Right lobe of liver (tissue), 6 donors: ENCODE measurements around the gene TGOLN2. TPM values are rescaled to one million over a fixed set of nuclear protein-coding genes. Genes with fewer than 3 reads are reported as not detected.

Source experiments
- ATAC-seq, 4 donors: fragments of 200-7000 bp; cut with Tn5 transposase; one replicate each; pipeline ENCODE4 v1.9.1; 2020; ENCODE audit warnings: mild to moderate bottlenecking in 4 of 4, moderate library complexity in 4 of 4
- DNase-seq, 3 donors: peaks; one replicate each; pipeline ENCODE4 v3.0.0-alpha.2; 2020
- H3K27ac ChIP-seq, 3 donors: fragments of 200-600 bp; one replicate each; pipeline ENCODE4 v1.8.0; 2022
- H3K27me3 ChIP-seq, 2 donors: fragments of 200-600 bp; one replicate each; pipeline ENCODE4 v1.8.0; 2022
- H3K36me3 ChIP-seq, 4 donors: fragments of 200-600 bp; sonication (generic) in 1 of 4; one replicate each; pipeline versions ENCODE4 v1.5.1 to v1.8.0; 2017 to 2022; ENCODE audit warnings: control low read depth in 1 of 4
- H3K4me1 ChIP-seq, 4 donors: fragments of 200-600 bp; sonication (generic) in 1 of 4; one replicate each; pipeline versions ENCODE4 v1.5.1 to v1.8.0; 2017 to 2022; ENCODE audit warnings: control low read depth in 1 of 4
- H3K4me3 ChIP-seq, 3 donors: fragments of 200-600 bp; one replicate each; pipeline ENCODE4 v1.8.0; 2022
- H3K9me3 ChIP-seq, 4 donors: fragments of 200-600 bp; sonication (generic) in 1 of 4; one replicate each; pipeline versions ENCODE4 v1.5.1 to v1.8.0; 2017 to 2022; ENCODE audit warnings: control low read depth in 1 of 4
- POLR2A ChIP-seq: fragments of 450-650 bp; IDR thresholded peaks from one replicate; pipeline ENCODE4 v1.6.1; 2017; ENCODE audit warnings: antibody characterized with exemption, mild to moderate bottlenecking
- WGBS: methylation state at CpG from one replicate; pipeline ENCODE4 v1.1.6; 2018; ENCODE audit warnings: low coverage, low lambda C conversion rate; ENCODE audit not compliant: insufficient coverage; ENCODE audit errors: missing lambda C conversion rate; 5-methylcytosine and 5-hydroxymethylcytosine counted together
- intact Hi-C, 2 donors: fragments of 100-400 bp; cut with DNase I; formaldehyde crosslinking; loops; one replicate each; pipeline versions ENCODE4 v1.11.2 to v1.14.1; 2022
- total RNA-seq, 6 experiments: library from RNA; depleted of rRNA in 2 of 6; stranded (reverse); fragments of >200 nt in 2 of 6; fragmentation: NEBNext Ultra II Directional in 3 of 6; extraction: Animal tissue kit (Norgen Biotek cat#: 25700) in 3 of 6; gene quantifications; one replicate each; pipeline versions ENCODE4 v1.1.0 to v1.2.4, GENCODE V29; 2016 to 2023
- TF ChIP-seq, protein P1 (sequence below), 4 donors: fragments of 200-600 bp in 3 of 4; fragments of 450-650 bp in 1 of 4; IDR thresholded peaks; one replicate each; pipeline versions ENCODE4 v1.5.1 to v1.8.0; 2016 to 2022; ENCODE audit warnings: antibody characterized with exemption in 4 of 4, mild to moderate bottlenecking in 2 of 4
- donor health status: DM: no; HTN: yes; CAD: no.
- donor health status: DM: no; HTN: no; CAD: no.
- donor health status: DM: no; HTN: no; CAD: no.
- donor health status: DM: no; HTN: yes; CAD: no.
- donor health status: DM: no; HTN: yes; CAD: no.

TGOLN2 gene
- total RNA-seq, 6 experiments from 2014 or later: 85.7 to 153 (median 121) TPM

DNA sequence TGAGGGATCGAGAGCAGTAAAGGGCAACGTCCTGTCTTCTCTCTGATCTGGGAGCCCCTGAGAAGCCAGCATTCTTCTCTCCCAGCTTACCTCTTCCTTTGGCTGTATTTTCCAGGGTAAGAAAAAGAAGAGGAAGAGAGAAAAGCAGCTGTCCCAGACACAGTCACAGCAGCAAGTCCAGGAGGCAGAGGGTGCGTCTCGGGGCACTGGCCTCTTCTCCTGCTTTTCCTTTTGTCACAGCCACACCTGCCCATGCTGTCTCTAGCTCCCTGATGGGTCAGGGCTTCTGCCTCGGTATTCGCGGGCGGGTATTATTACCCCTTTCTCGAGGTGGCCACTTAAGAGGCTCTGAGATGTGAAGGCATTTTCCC, 20.3 kb downstream of the TGOLN2 start:
- Histone ChIP-seq H3K36me3 (no peaks in the 10 kb centered on the region), H3K4me3 (peak overlapping the region in 2 of 3 donors; percentile 15 to 22), H3K9me3 (no peaks in the 10 kb centered on the region), H3K27me3 (no peaks in the 10 kb centered on the region), H3K4me1 (peaks cover 0 to 33% (median 15%) of the 10 kb centered on the region in 4 donors), H3K27ac (peak overlapping the region; percentile 71 to 86 (median 80))
- DNase-seq: no peak
- 59% methylated on average over 7 of the region's 9 CpGs for WGBS
- intact Hi-C loops: no loop called here
- no peak for TF ChIP-seq POLR2A
- TF ChIP-seq, protein P1, sequence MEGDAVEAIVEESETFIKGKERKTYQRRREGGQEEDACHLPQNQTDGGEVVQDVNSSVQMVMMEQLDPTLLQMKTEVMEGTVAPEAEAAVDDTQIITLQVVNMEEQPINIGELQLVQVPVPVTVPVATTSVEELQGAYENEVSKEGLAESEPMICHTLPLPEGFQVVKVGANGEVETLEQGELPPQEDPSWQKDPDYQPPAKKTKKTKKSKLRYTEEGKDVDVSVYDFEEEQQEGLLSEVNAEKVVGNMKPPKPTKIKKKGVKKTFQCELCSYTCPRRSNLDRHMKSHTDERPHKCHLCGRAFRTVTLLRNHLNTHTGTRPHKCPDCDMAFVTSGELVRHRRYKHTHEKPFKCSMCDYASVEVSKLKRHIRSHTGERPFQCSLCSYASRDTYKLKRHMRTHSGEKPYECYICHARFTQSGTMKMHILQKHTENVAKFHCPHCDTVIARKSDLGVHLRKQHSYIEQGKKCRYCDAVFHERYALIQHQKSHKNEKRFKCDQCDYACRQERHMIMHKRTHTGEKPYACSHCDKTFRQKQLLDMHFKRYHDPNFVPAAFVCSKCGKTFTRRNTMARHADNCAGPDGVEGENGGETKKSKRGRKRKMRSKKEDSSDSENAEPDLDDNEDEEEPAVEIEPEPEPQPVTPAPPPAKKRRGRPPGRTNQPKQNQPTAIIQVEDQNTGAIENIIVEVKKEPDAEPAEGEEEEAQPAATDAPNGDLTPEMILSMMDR (IDR thresholded peaks at IDR 0.05): no peak
- ATAC-seq: peak in 1 of 4 donors; percentile 1

DNA sequence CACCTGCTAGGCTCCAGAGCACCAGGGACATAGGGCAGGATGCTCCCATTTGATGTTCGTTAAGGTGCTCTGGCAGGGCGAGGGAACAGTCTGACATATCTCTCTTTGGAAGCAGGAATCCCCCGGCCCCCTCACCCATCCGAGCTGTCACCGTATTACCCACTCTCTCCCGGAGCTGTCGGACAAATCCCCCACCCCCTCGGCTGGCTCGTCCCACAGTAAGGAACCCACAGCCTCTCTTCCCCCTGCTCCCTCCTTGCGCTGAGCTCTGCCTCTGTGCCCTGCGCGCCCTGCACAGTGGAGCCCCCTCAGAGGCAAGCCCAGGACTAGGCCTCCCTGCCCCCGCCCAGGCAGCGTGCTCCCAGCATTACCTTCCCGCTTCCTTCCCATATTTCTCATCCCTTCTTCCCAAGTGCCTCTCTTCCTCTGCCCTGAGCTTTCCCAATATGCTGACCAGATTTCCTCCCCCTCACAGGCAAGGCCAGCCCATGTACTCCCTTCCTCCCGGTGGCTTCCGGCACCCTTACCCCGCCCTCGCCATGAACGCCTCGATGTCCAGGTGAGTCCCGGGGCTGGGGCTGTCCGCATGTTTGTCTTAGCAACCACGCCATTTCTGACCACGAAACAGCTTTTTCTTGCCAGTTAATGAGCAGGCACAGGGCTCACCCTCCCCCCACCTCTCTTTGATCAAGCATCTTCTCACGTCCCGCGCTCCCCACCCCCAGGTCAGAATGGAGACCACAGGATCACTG, 23.8 kb downstream of the TGOLN2 start:
- WGBS: 90% methylated on average over 4 of the region's 28 CpGs
- H3K9me3 ChIP-seq: no peaks in the 10 kb centered on the region
- intact Hi-C loops: no loop called here
- H3K27ac ChIP-seq: no peak overlapping the region
- no peak overlapping the region for H3K4me3 ChIP-seq
- H3K27me3 ChIP-seq: no peaks in the 10 kb centered on the region
- DNase-seq: no peak
- H3K36me3 ChIP-seq: no peaks in the 10 kb centered on the region
- H3K4me1 ChIP-seq: peaks cover 0 to 24% (median 10%) of the 10 kb centered on the region in 4 donors
- TF ChIP-seq POLR2A: no peak
- TF ChIP-seq, protein P1 (IDR thresholded peaks at IDR 0.05): no peak
- ATAC-seq: no peak

DNA sequence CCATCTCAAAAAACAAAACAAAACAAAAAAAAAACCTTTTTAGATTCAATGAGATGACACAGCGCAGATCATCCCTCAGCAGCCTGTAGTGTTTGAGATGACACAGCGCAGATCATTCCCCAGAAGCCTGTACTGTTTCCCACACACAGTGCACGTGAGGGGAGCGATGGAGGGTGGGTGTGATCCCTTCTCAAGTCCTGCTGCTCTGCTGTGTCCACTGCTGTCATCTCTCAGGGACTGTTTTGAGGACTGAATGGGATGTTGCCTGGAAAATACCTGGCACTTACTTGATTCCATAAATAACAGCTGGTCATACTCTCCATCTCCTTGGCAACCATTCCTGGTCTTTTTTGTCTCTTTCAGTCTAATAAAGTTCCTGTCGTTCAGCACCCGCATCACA, 25.7 kb downstream of the TGOLN2 start:
- ATAC-seq: no peak
- TF ChIP-seq POLR2A: no peak
- TF ChIP-seq, protein P1 (IDR thresholded peaks at IDR 0.05): no peak
- no peaks in the 10 kb centered on the region for H3K27me3 ChIP-seq
- 90% methylated on average over 6 of the region's 6 CpGs for WGBS
- H3K4me3 ChIP-seq: no peak overlapping the region
- peaks cover 0 to 9% (median 3%) of the 10 kb centered on the region in 4 donors for H3K4me1 ChIP-seq
- intact Hi-C loops: no loop called here
- H3K9me3 ChIP-seq: no peaks in the 10 kb centered on the region
- H3K27ac ChIP-seq: no peak overlapping the region
- DNase-seq: no peak
- H3K36me3 ChIP-seq: no peaks in the 10 kb centered on the region

DNA sequence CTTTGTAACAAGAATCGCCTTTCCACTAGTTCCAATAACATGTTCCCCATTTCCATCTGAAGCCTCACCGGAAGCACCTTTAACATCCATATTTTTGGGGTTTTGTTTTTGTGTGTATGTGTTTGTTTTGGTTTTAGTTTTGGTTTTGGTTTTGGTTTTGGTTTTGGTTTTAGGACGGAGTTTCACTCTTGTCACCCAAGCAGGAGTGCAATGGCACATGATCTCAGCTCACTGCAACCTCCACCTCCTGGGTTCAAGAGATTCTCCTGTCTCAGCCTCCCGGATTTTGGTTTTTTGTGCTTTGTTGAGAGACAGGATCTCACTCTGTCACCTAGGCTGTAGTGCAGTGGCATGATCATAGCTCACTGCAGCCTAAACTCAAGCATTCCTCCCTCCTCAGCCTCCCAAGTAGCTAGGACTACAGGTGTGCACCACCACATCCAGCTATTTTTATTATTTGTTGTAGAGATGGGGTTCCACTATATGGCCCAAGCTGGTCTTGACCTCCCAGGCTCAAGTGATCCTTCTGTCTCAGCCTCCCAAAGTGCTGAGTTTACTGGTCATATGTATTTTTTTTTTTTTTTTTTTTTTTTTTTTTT, 36.3 kb downstream of the TGOLN2 start:
- intact Hi-C loops: no loop called here
- H3K36me3 ChIP-seq: no peaks in the 10 kb centered on the region
- peak overlapping the region; percentile 21 to 77 (median 41) for H3K27ac ChIP-seq
- no peaks in the 10 kb centered on the region for H3K27me3 ChIP-seq
- H3K9me3 ChIP-seq: no peaks in the 10 kb centered on the region
- TF ChIP-seq POLR2A: no peak
- TF ChIP-seq, protein P1 (IDR thresholded peaks at IDR 0.05): no peak
- H3K4me1 ChIP-seq: no peaks in the 10 kb centered on the region
- ATAC-seq (peak; percentile 52 to 72 (median 66)), DNase-seq (no peak)
- 43% methylated on average over 4 of the region's 4 CpGs for WGBS
- peak overlapping the region in 1 of 3 donors; percentile 22 for H3K4me3 ChIP-seq
